GM23338 (cell line): ENCODE measurements around the gene TATDN3. TPM values are rescaled to one million over a fixed set of nuclear protein-coding genes. Genes with fewer than 3 reads are reported as not detected.

Source experiments
- ATAC-seq: fragments of 200-7000 bp; cut with Tn5 transposase; 3 replicates; pipeline ENCODE4 v1.9.1; 2020
- DNase-seq: peaks from one replicate; pipeline ENCODE4 v3.0.0-alpha.2; 2015; ENCODE audit warnings: low spot score
- H2AFZ ChIP-seq: fragments of 200-600 bp; sonication (generic); 2 replicates; pipeline ENCODE4 v1.8.0; 2016; ENCODE audit warnings: antibody characterized with exemption, mild to moderate bottlenecking, moderate library complexity
- H3F3A ChIP-seq: fragments of 200-600 bp; sonication (generic); replicated peaks from 2 replicates; pipeline ENCODE4 v1.8.0; 2017; ENCODE audit warnings: antibody characterized with exemption, mixed run types, low read depth
- H3K27ac ChIP-seq: fragments of 200-600 bp; sonication (generic); 2 replicates; pipeline ENCODE4 v1.6.1; 2016; ENCODE audit warnings: low read depth
- H3K27me3 ChIP-seq: fragments of 200-600 bp; sonication (generic); 2 replicates; pipeline ENCODE4 v1.8.0; 2016; ENCODE audit warnings: mild to moderate bottlenecking, mixed run types, moderate library complexity; ENCODE audit not compliant: insufficient read depth
- H3K36me3 ChIP-seq: fragments of 200-600 bp; sonication (generic); 2 replicates; pipeline ENCODE4 v1.8.0; 2016; ENCODE audit warnings: mild to moderate bottlenecking; ENCODE audit not compliant: insufficient read depth
- H3K4me1 ChIP-seq: fragments of 200-600 bp; sonication (generic); 2 replicates; pipeline ENCODE4 v1.8.0; 2016; ENCODE audit warnings: mild to moderate bottlenecking, moderate library complexity; ENCODE audit not compliant: insufficient read depth
- H3K4me2 ChIP-seq: fragments of 200-600 bp; sonication (generic); 2 replicates; pipeline ENCODE4 v1.7.1; 2017; ENCODE audit warnings: mixed run types
- H3K4me3 ChIP-seq: fragments of 200-600 bp; sonication (generic); 2 replicates; pipeline ENCODE4 v1.6.1; 2016; ENCODE audit warnings: mixed run types
- H3K79me2 ChIP-seq: fragments of 200-600 bp; sonication (generic); replicated peaks from 2 replicates; pipeline ENCODE4 v1.8.0; 2017; ENCODE audit warnings: mild to moderate bottlenecking; ENCODE audit not compliant: insufficient read depth
- H3K9me2 ChIP-seq: fragments of 200-600 bp; sonication (generic); 2 replicates; pipeline ENCODE4 v1.8.0; 2017; ENCODE audit not compliant: insufficient read depth
- H4K20me1 ChIP-seq: fragments of 200-600 bp; sonication (generic); replicated peaks from 2 replicates; pipeline ENCODE4 v1.8.0; 2017; ENCODE audit warnings: mild to moderate bottlenecking; ENCODE audit not compliant: insufficient read depth
- H3K27ac Mint-ChIP-seq: 2 replicates; pipeline ENCODE4 v1.8.0; 2020; ENCODE audit warnings: inconsistent platforms, mild to moderate bottlenecking, moderate library complexity, mixed read lengths
- H3K27me3 Mint-ChIP-seq: 3 replicates; pipeline ENCODE4 v1.8.0; 2022; ENCODE audit warnings: low read depth, mild to moderate bottlenecking, moderate library complexity, mixed read lengths, inconsistent platforms; ENCODE audit not compliant: insufficient read depth, poor library complexity
- H3K36me3 Mint-ChIP-seq: 3 replicates; pipeline ENCODE4 v1.8.0; 2021; ENCODE audit warnings: low read depth, mild to moderate bottlenecking, inconsistent platforms, moderate library complexity, mixed read lengths
- H3K4me1 Mint-ChIP-seq: 3 replicates; pipeline ENCODE4 v1.8.0; 2020; ENCODE audit warnings: mild to moderate bottlenecking, inconsistent platforms, mixed read lengths
- H3K4me3 Mint-ChIP-seq: 3 replicates; pipeline ENCODE4 v1.8.0; 2021; ENCODE audit warnings: moderate library complexity, mild to moderate bottlenecking, inconsistent platforms, mixed read lengths
- H3K9me3 Mint-ChIP-seq: 3 replicates; pipeline ENCODE4 v1.8.0; 2020; ENCODE audit warnings: moderate library complexity, mild to moderate bottlenecking, inconsistent platforms, mixed read lengths
- CREB1 ChIP-seq: fragments of 250-450 bp; sonication (Bioruptor Pico); IDR thresholded peaks from 2 replicates; pipeline ENCODE4 v1.5.0; 2020; ENCODE audit warnings: low read depth, mild to moderate bottlenecking, moderate library complexity
- EZH2 ChIP-seq: fragments of 200-600 bp; sonication (generic); IDR thresholded peaks from one replicate; pipeline ENCODE4 v1.8.0; 2017; ENCODE audit warnings: antibody characterized with exemption, mild to moderate bottlenecking, low read depth; ENCODE audit not compliant: unreplicated experiment
- EZH2phosphoT487 ChIP-seq: fragments of 200-600 bp; sonication (generic); IDR thresholded peaks from one replicate; pipeline ENCODE4 v1.8.1; 2018; ENCODE audit warnings: antibody characterized with exemption; ENCODE audit not compliant: unreplicated experiment
- JUNB ChIP-seq: IDR thresholded peaks from one replicate; pipeline ENCODE4 v1.6.1; 2016; ENCODE audit warnings: antibody characterized with exemption; ENCODE audit not compliant: unreplicated experiment
- NANOG ChIP-seq: IDR thresholded peaks from 2 replicates; pipeline ENCODE4 v1.6.1; 2016; ENCODE audit warnings: antibody characterized with exemption, borderline replicate concordance
- POLR2AphosphoS5 ChIP-seq: IDR thresholded peaks from 2 replicates; pipeline ENCODE4 v1.6.1; 2016; ENCODE audit warnings: antibody characterized with exemption, low read depth
- STAT1 ChIP-seq: IDR thresholded peaks from one replicate; pipeline ENCODE4 v1.6.1; 2016; ENCODE audit warnings: antibody characterized with exemption; ENCODE audit not compliant: unreplicated experiment
- ZNF114 ChIP-seq: fragments of 250-450 bp; sonication (Bioruptor Pico); IDR thresholded peaks from 2 replicates; pipeline ENCODE4 v1.5.0; 2020; ENCODE audit warnings: mild to moderate bottlenecking, moderate library complexity
- ZNF331 ChIP-seq: fragments of 250-450 bp; sonication (Bioruptor Pico); IDR thresholded peaks from 2 replicates; pipeline ENCODE4 v1.5.0; 2020; ENCODE audit warnings: low read depth, mild to moderate bottlenecking, moderate library complexity
- polyA plus RNA-seq: library from polyadenylated mRNA; unstranded; fragments of >200 nt; fragmentation: Nextera tagmentation; extraction: Ambion mirVana; gene quantifications from 2 replicates; pipeline ENCODE4 v1.2.1, GENCODE V29; 2016
- total RNA-seq: library from RNA; depleted of rRNA; stranded (reverse); fragments of >200 nt; shearing (Covaris generic); gene quantifications from 2 replicates; pipeline ENCODE4 v1.2.3, GENCODE V29; 2014
- TF ChIP-seq, protein P1 (sequence below), 2 experiments: fragments of 200-600 bp in 1 of 2; sonication (generic) in 1 of 2; conservative IDR thresholded peaks; 2 replicates each; pipeline versions ENCODE4 v1.5.1 to v1.6.1; 2016 to 2017; ENCODE audit warnings: antibody characterized with exemption in 2 of 2, low read depth in 2 of 2, mild to moderate bottlenecking in 2 of 2, moderate library complexity in 1 of 2
- TF ChIP-seq, protein P2 (sequence below): IDR thresholded peaks from 2 replicates; pipeline ENCODE4 v1.6.1; 2016; ENCODE audit warnings: antibody characterized with exemption
- TF ChIP-seq, protein P3 (sequence below): IDR thresholded peaks from one replicate; pipeline ENCODE4 v1.6.1; 2018; ENCODE audit warnings: antibody characterized with exemption; ENCODE audit not compliant: unreplicated experiment
- TF ChIP-seq, protein P4 (sequence below): fragments of 250-450 bp; sonication (Bioruptor Pico); IDR thresholded peaks from 2 replicates; pipeline ENCODE4 v1.5.0; 2020; ENCODE audit warnings: mild to moderate bottlenecking, moderate library complexity

The TATDN3 gene
- total and polyA plus RNA-seq, 2 experiments from 2014 or later: 10.9 to 24.2 TPM

DNA sequence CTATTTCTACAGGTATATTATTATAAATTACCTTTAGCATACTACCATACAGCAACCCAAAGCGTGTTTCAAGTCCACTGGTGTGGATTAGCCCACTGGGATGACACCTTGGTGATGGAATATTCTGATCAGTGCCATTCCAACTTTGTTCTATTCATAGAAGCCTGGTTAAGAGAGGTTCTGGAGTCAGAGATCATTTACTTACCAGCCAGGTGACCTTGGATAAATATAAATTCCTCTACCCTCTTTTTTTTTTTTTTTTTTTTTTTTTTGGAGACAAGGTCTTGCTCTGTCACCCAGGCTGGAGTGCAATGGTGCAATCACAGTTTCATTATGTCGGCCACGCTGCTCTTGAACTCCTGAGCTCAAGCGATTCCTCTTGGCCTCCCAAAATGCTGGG lies 55.9 kb downstream of the TATDN3 start, which contains the start of gene SPATA45:
Gene SPATA45 (minus strand): TSS at position 101 of the 400 bp plus-strand sequence. CDS start 11,500 bp downstream, outside the sequence.
- H3K36me3 ChIP-seq: no peaks in the 10 kb centered on the region
- DNase-seq: no peak
- H3K27me3 ChIP-seq: no peaks in the 10 kb centered on the region
- peaks cover 27% of the 10 kb centered on the region for H3K9me3 Mint-ChIP-seq
- H3K4me1 Mint-ChIP-seq: peaks cover 6% of the 10 kb centered on the region
- H3K27ac Mint-ChIP-seq: no peak within 1 kb of the TSS
- H3K4me3 ChIP-seq: no peak within 1 kb of the TSS
- no peak for ATAC-seq
- H3F3A ChIP-seq: no peaks in the 10 kb centered on the region
- TF ChIP-seq NANOG (no peak), EZH2 (no peak), CREB1 (CRISPR knock-in tag) (no peak), ZNF331 (CRISPR knock-in tag) (no peak), JUNB (no peak), POLR2AphosphoS5 (no peak), EZH2phosphoT487 (no peak), ZNF114 (CRISPR knock-in tag) (no peak), STAT1 (no peak)
- TF ChIP-seq, protein P1, sequence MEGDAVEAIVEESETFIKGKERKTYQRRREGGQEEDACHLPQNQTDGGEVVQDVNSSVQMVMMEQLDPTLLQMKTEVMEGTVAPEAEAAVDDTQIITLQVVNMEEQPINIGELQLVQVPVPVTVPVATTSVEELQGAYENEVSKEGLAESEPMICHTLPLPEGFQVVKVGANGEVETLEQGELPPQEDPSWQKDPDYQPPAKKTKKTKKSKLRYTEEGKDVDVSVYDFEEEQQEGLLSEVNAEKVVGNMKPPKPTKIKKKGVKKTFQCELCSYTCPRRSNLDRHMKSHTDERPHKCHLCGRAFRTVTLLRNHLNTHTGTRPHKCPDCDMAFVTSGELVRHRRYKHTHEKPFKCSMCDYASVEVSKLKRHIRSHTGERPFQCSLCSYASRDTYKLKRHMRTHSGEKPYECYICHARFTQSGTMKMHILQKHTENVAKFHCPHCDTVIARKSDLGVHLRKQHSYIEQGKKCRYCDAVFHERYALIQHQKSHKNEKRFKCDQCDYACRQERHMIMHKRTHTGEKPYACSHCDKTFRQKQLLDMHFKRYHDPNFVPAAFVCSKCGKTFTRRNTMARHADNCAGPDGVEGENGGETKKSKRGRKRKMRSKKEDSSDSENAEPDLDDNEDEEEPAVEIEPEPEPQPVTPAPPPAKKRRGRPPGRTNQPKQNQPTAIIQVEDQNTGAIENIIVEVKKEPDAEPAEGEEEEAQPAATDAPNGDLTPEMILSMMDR (conservative IDR thresholded peaks at IDR 0.05; ENCODE audit: low read depth in 2 of 2): no peak
- TF ChIP-seq, protein P2, sequence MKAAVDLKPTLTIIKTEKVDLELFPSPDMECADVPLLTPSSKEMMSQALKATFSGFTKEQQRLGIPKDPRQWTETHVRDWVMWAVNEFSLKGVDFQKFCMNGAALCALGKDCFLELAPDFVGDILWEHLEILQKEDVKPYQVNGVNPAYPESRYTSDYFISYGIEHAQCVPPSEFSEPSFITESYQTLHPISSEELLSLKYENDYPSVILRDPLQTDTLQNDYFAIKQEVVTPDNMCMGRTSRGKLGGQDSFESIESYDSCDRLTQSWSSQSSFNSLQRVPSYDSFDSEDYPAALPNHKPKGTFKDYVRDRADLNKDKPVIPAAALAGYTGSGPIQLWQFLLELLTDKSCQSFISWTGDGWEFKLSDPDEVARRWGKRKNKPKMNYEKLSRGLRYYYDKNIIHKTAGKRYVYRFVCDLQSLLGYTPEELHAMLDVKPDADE: no peak
- TF ChIP-seq, protein P3, sequence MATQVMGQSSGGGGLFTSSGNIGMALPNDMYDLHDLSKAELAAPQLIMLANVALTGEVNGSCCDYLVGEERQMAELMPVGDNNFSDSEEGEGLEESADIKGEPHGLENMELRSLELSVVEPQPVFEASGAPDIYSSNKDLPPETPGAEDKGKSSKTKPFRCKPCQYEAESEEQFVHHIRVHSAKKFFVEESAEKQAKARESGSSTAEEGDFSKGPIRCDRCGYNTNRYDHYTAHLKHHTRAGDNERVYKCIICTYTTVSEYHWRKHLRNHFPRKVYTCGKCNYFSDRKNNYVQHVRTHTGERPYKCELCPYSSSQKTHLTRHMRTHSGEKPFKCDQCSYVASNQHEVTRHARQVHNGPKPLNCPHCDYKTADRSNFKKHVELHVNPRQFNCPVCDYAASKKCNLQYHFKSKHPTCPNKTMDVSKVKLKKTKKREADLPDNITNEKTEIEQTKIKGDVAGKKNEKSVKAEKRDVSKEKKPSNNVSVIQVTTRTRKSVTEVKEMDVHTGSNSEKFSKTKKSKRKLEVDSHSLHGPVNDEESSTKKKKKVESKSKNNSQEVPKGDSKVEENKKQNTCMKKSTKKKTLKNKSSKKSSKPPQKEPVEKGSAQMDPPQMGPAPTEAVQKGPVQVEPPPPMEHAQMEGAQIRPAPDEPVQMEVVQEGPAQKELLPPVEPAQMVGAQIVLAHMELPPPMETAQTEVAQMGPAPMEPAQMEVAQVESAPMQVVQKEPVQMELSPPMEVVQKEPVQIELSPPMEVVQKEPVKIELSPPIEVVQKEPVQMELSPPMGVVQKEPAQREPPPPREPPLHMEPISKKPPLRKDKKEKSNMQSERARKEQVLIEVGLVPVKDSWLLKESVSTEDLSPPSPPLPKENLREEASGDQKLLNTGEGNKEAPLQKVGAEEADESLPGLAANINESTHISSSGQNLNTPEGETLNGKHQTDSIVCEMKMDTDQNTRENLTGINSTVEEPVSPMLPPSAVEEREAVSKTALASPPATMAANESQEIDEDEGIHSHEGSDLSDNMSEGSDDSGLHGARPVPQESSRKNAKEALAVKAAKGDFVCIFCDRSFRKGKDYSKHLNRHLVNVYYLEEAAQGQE: no peak
- TF ChIP-seq, protein P4, sequence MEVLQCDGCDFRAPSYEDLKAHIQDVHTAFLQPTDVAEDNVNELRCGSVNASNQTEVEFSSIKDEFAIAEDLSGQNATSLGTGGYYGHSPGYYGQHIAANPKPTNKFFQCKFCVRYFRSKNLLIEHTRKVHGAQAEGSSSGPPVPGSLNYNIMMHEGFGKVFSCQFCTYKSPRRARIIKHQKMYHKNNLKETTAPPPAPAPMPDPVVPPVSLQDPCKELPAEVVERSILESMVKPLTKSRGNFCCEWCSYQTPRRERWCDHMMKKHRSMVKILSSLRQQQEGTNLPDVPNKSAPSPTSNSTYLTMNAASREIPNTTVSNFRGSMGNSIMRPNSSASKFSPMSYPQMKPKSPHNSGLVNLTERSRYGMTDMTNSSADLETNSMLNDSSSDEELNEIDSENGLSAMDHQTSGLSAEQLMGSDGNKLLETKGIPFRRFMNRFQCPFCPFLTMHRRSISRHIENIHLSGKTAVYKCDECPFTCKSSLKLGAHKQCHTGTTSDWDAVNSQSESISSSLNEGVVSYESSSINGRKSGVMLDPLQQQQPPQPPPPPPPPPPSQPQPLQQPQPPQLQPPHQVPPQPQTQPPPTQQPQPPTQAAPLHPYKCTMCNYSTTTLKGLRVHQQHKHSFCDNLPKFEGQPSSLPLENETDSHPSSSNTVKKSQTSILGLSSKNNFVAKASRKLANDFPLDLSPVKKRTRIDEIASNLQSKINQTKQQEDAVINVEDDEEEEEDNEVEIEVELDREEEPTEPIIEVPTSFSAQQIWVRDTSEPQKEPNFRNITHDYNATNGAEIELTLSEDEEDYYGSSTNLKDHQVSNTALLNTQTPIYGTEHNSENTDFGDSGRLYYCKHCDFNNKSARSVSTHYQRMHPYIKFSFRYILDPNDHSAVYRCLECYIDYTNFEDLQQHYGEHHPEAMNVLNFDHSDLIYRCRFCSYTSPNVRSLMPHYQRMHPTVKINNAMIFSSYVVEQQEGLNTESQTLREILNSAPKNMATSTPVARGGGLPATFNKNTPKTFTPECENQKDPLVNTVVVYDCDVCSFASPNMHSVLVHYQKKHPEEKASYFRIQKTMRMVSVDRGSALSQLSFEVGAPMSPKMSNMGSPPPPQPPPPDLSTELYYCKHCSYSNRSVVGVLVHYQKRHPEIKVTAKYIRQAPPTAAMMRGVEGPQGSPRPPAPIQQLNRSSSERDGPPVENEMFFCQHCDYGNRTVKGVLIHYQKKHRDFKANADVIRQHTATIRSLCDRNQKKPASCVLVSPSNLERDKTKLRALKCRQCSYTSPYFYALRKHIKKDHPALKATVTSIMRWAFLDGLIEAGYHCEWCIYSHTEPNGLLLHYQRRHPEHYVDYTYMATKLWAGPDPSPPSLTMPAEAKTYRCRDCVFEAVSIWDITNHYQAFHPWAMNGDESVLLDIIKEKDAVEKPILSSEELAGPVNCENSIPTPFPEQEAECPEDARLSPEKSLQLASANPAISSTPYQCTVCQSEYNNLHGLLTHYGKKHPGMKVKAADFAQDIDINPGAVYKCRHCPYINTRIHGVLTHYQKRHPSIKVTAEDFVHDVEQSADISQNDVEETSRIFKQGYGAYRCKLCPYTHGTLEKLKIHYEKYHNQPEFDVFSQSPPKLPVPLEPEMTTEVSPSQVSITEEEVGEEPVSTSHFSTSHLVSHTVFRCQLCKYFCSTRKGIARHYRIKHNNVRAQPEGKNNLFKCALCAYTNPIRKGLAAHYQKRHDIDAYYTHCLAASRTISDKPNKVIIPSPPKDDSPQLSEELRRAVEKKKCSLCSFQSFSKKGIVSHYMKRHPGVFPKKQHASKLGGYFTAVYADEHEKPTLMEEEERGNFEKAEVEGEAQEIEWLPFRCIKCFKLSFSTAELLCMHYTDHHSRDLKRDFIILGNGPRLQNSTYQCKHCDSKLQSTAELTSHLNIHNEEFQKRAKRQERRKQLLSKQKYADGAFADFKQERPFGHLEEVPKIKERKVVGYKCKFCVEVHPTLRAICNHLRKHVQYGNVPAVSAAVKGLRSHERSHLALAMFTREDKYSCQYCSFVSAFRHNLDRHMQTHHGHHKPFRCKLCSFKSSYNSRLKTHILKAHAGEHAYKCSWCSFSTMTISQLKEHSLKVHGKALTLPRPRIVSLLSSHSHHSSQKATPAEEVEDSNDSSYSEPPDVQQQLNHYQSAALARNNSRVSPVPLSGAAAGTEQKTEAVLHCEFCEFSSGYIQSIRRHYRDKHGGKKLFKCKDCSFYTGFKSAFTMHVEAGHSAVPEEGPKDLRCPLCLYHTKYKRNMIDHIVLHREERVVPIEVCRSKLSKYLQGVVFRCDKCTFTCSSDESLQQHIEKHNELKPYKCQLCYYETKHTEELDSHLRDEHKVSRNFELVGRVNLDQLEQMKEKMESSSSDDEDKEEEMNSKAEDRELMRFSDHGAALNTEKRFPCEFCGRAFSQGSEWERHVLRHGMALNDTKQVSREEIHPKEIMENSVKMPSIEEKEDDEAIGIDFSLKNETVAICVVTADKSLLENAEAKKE (CRISPR knock-in tag): no peak
- no peaks in the 10 kb centered on the region for H3K9me2 ChIP-seq
- H3K4me3 Mint-ChIP-seq: no peak within 1 kb of the TSS
- H3K36me3 Mint-ChIP-seq: peaks cover 25% of the 10 kb centered on the region; the same call in 2 of the 3 replicates
- no peaks in the 10 kb centered on the region for H3K79me2 ChIP-seq
- H2AFZ ChIP-seq: no peak within 1 kb of the TSS
- peaks cover 10% of the 10 kb centered on the region for H3K27me3 Mint-ChIP-seq
- no peak within 1 kb of the TSS for H3K27ac ChIP-seq
- no peak within 1 kb of the TSS for H3K4me2 ChIP-seq
- H4K20me1 ChIP-seq: no peaks in the 10 kb centered on the region
- H3K4me1 ChIP-seq: no peaks in the 10 kb centered on the region
